ENCODE measurements around the gene STAM.

GRCh38 chr10:17655009-17655408 lies 11.1 kb downstream of the STAM start:
- TF ChIP-seq EZH2 (IDR thresholded peaks at IDR 0.05; ENCODE audit: insufficient read depth, low read length), result no peak
- TF ChIP-seq, protein P1, sequence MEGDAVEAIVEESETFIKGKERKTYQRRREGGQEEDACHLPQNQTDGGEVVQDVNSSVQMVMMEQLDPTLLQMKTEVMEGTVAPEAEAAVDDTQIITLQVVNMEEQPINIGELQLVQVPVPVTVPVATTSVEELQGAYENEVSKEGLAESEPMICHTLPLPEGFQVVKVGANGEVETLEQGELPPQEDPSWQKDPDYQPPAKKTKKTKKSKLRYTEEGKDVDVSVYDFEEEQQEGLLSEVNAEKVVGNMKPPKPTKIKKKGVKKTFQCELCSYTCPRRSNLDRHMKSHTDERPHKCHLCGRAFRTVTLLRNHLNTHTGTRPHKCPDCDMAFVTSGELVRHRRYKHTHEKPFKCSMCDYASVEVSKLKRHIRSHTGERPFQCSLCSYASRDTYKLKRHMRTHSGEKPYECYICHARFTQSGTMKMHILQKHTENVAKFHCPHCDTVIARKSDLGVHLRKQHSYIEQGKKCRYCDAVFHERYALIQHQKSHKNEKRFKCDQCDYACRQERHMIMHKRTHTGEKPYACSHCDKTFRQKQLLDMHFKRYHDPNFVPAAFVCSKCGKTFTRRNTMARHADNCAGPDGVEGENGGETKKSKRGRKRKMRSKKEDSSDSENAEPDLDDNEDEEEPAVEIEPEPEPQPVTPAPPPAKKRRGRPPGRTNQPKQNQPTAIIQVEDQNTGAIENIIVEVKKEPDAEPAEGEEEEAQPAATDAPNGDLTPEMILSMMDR (IDR thresholded peaks at IDR 0.05; ENCODE audit: insufficient read depth, low read depth, low read length), result no peak
